Right renal cortex interstitium (tissue), 3 donors: ENCODE measurements around the gene RRP8. TPM values are rescaled to one million over a fixed set of nuclear protein-coding genes. Genes with fewer than 3 reads are reported as not detected.

Experiments used
- DNase-seq, 3 donors: peaks; one replicate each; pipeline ENCODE4 v3.0.0-alpha.2; 2013; ENCODE audit warnings: low read depth in 3 of 3, low spot score in 2 of 3
- polyA plus RNA-seq, 3 donors: library from polyadenylated mRNA; unstranded; fragments of 120-200 nt; gene quantifications; one replicate each; pipeline ENCODE4 v1.2.1, GENCODE V29; 2013; ENCODE audit not compliant: insufficient read length in 3 of 3

The RRP8 gene
- polyA plus RNA-seq, 3 donors = 21.3 to 22.6 (median 21.6) TPM

- peak; percentile 87 to 94 (median 89) for DNase-seq
Observed at GRCh38 chr11:6619004-6619745, 15.8 kb upstream of the RRP8 start, which contains the start of gene TPP1. Gene TPP1, minus strand, starts transcription at chr11:6619422. Its CDS starts 22 bp downstream, at chr11:6619400.

DNA sequence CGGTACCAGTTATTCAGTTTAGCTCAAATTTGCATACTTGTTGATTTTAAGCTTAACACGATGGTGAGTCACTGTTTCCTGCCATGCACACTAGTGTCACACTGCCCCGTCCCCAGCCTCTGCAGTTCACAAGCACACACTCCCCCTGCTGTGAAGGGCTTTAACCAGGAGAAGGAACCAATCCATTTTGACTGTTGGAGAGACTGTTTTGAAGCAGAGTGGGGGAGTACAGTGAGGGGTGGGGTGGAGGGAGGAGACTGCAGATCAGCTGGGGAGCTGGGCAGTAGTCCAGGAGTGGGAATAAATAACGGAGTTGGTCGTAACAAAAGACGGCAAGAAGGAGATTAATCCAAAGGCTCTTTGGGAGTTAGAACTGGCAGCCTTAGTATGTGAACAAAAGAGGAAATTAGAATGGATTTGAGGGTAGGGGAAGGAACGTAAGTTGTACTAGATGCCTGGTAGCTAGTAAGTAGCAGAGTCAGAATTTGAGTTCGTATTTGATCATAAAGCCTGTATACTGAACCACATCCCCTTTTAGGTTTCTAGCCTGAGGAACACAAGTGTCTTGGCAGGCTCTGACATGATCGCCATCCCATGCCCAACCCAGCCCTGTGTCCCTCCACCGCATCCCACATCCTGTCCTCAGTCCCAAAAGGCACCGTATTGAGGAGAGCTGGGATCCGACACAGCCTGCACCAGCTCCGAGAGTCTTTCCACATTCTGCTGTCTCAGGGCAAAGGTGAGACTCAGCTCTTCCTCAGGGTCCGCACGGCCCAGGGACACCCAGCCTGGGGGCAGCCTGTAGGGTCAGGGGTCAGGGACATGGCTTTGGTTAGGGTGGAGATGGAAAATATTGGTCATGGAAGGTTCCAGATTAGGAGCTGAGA lies 14.9 kb upstream of the RRP8 start:
- peak in 1 of 3 donors; percentile 59 for DNase-seq

DNA sequence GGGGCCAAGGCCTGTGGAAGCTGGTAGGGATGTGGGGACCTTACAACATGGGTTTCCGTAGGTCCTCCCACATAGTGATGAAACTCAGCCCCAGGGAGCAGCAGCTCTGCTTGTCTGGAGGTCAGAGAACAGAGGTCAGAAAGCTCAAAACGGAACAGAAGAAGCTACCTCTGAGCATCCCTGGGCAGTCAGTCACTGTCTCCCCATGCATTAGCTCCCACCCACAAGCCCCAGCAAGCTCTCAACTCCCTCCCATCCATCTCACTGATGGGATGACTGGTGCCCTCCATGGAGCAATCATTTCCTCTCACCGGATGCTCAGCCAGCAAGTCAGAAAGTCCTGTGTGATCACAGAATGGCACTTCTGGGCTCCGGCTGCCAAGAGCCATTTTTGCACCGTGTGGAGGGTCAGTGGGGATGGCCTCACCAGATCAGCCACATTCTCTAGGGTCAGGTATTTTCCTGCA lies 13.9 kb upstream of the RRP8 start:
- DNase-seq = no peak

GRCh38 chr11:6616596-6617250 lies 13.3 kb upstream of the RRP8 start:
- DNase-seq = no peak

DNA sequence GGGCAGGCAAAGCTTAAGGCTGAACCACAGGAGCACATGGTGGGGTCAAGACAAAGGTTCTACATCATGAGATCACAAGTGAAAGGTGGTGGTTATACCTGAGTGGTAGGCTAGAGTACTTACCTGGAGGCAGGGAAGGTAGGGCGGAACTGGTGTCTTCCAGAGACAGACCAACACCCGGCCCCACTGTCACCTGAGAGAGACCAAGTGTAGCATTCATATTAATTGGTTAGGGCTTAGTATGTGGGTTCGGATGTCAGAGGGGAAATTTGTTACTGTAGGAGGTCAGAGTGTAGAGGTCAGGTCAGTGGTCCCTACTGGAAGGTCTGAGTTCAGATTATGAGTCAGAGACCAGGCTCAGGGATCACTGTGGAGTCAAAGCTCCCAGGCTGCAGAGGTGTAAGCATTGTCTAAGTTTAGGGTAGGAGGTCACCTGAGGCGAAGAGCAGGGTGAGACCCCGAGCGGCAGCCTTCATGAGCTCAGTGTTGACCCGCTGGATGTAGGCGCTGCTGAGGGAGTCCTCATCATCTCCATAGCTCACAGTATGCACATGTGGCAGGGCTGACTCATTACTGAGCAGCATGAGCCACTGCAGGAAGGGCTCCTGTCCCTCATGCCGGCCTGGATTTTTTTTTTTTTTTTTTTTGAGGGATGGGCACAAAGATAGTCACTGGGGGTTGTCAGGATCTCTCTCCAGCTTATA lies 12.6 kb upstream of the RRP8 start:
- DNase-seq = no peak

DNA sequence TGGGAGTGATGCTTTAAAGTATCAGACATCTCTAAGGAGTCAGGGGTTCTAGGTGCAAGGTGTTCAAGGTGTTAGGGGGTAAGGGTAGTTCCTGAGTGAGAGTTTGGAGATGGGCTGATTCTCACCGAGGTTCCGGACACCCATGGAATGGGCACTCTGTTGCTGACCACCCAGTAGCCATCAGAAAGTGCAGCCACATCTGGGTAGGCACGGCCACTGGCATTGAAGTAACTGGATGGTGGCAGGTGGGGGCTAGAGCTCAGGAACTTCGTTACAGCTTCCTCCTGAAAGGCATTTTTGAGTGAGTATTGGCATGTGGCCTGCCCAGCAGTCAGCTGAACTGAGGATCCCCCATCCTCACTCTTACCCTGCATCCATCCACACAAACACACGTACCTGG lies 11.6 kb upstream of the RRP8 start:
- DNase-seq = no peak

GRCh38 chr11:6614446-6614845 lies 11.0 kb upstream of the RRP8 start:
- no peak for DNase-seq

GRCh38 chr11:6613496-6613895 lies 10.1 kb upstream of the RRP8 start:
- no peak for DNase-seq

DNA sequence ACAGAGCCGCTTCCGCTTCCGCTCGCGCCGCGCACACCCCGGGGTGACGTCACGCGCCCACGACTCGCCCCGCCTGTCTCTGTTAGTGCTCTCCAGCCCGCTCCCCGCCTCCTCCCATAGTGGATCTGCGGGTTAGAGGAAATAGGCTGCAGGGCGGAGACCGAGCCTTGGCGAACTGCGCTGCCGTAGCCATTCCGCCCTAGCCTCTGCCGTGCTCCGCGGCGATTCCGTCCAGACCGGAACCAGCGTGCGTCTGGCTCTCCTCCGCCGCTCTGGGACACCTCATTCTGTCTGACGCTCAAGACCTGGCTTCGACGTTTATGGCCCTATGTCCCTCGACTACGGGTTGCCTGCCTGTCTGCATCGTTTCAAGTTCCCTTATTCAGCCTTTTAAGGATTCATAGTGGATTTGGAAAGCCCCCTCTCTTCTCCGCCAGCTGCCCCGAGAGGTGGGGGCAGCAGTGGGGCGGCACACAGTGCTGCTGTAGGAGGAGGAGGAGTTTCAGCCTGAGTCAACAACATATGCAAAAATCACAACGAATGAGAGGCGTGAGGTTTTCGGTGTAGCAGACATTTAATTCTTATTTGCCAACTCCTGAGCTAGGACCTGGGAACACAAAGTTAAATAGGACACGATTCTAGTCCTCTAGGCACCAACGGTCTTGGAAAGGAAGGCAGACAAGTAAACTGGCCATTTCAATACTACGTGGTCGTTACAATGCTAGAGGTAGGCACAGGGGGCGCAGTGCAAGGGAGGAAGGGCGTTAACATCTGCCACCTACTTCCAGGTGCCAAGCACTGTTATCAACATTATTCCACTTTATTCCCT lies 9.0 kb upstream of the RRP8 start, which contains the start of gene TAF10:
TAF10 (minus strand) TSS at position 4 of the 829 bp plus-strand sequence. CDS start 27 bp downstream, outside the sequence.
- peak in 2 of 3 donors; percentile 89 to 90 for DNase-seq

DNA sequence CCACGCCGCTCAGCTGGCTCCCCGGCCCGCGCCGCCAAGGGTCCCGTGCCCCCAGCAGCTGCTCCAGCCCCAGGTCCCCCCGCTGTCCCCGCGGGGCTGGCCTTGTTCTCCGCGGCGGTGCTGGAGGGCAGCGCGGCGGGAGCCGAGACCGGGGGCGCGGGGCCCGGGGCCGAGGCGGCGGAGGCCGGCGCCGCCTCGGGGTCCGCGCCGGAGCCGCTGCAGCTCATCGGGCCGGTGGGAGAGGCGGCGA lies 8.5 kb upstream of the RRP8 start:
- no peak for DNase-seq

DNA sequence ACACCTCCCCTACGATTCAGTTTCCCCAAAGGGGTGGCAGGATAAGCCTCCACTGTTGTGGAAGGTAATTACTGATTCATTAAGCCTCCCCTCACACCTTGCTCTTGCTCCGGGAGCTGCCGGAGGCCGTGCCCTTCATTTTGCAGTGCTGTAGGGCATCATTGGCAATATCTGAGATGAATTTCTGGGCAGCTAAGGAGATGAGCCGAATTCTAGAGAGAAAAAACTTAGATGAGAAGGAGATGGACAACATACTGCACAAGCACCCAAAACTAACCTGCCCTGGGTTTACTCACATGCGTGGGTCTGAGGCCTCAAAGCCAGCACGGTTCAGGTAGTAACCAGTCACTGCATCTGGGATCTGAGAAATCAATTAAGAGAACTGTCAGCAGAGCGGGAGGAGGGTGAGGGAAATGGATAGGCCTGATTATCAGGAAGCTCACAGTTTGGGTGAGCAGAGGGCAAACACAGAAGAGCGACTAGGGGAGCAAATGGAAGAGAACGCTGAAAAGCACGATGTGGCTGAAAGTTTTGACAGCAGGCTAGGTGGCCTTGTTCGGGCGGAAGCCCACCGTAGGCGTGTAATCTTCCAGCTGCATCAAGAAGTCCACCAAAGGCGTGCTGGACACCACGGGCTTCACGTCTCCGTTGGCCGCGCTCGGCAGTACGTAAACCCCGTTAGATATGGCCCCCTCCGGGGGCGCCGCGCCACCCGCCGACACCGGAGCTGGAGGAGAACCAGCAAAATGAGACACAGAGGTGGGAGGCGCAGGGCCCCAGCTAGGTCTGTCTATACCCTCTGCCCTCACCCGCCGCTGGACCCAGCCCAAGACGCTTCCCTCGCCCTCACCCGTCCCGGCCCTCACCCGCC lies 7.9 kb upstream of the RRP8 start:
- no peak for DNase-seq

GRCh38 chr11:6610591-6610990 lies 7.2 kb upstream of the RRP8 start:
- no peak for DNase-seq

DNA sequence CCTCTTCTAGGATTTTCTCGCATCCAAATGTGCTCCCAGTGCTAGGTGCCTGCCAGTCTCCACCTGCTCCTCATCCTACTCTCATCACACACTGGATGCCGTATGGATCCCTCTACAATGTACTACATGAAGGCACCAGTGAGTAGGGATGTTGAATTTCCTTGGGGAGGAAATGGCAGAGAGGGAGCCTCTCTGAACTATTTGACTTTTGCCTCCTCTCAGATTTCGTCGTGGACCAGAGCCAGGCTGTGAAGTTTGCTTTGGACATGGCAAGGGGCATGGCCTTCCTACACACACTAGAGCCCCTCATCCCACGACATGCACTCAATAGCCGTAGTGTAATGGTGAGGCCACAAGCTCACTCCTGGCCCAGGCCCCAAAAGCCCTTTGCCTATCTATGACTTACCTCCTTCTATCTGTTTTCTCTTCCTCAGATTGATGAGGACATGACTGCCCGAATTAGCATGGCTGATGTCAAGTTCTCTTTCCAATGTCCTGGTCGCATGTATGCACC lies 6.1 kb upstream of the RRP8 start:
- DNase-seq = no peak

- no peak for DNase-seq
Observed at GRCh38 chr11:6608726-6609501, 5.5 kb upstream of the RRP8 start.

GRCh38 chr11:6608011-6608410 lies 4.6 kb upstream of the RRP8 start:
- no peak for DNase-seq

DNA sequence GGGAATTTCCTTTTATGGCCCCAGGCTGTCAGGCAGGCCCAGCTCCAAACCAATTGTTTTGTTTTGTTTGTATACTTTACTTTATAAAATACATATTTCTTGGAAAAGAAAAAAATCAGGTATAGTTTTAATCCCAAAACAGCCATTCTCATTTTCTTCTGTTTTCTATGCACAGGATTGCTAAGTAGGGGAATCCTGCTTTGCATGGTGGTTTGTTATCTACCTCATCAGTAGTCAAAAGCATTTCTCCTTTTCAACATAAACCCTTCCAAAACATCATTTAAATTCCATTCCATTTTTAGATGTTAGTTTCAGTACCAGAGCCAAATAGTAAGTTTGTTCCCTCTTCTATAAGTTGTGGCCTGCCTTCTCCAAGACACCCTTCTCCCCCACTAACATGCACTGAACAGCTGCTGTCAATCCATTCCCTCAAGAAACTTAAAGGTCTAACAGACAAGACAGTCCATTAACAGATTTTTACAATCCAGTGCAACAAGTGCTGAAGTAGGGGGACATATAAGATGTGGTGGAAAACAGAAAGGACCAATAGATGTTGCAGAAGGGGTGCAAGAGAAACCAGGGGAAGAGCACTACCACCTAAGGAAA lies 3.9 kb upstream of the RRP8 start:
- DNase-seq = no peak

- DNase-seq = peak; percentile 82 to 91 (median 88)
Observed at GRCh38 chr11:6606471-6607189, 3.2 kb upstream of the RRP8 start.
